H9 (cell line): ENCODE data around the gene FCHSD2. TPM values are rescaled to one million over a fixed set of nuclear protein-coding genes. Genes with fewer than 3 reads are reported as not detected.

ENCODE experiments used
- DNase-seq: peaks from one replicate; pipeline ENCODE4 v3.0.0-alpha.2; 2017
- H2AFZ ChIP-seq: one replicate; pipeline ENCODE4 v1.6.1; 2013; ENCODE audit warnings: mild to moderate bottlenecking, low read length, control low read depth, moderate library complexity
- H2AK5ac ChIP-seq: 2 replicates; pipeline ENCODE4 v1.6.1; 2013; ENCODE audit warnings: low read length, control low read depth, mixed read lengths; ENCODE audit not compliant: insufficient read length
- H2BK120ac ChIP-seq: one replicate; pipeline ENCODE4 v1.6.1; 2013; ENCODE audit warnings: low read depth, mild to moderate bottlenecking, low read length, control low read depth, inconsistent platforms; ENCODE audit not compliant: poor library complexity, severe bottlenecking
- H2BK12ac ChIP-seq: 2 replicates; pipeline ENCODE4 v1.6.1; 2013; ENCODE audit warnings: low read length, control low read depth, mixed read lengths, low read depth; ENCODE audit not compliant: insufficient read length
- H2BK15ac ChIP-seq: 2 replicates; pipeline ENCODE4 v1.6.1; 2013; ENCODE audit warnings: low read depth, low read length, control low read depth
- H2BK20ac ChIP-seq: one replicate; pipeline ENCODE4 v1.6.1; 2013; ENCODE audit warnings: low read depth, mild to moderate bottlenecking, low read length, control low read depth, inconsistent platforms; ENCODE audit not compliant: poor library complexity, severe bottlenecking
- H2BK5ac ChIP-seq: 2 replicates; pipeline ENCODE4 v1.6.1; 2013; ENCODE audit warnings: low read length, control low read depth, mixed read lengths; ENCODE audit not compliant: insufficient read length
- H3K14ac ChIP-seq: 2 replicates; pipeline ENCODE4 v1.6.1; 2013; ENCODE audit warnings: low read length, control low read depth; ENCODE audit not compliant: insufficient read depth
- H3K18ac ChIP-seq: 2 replicates; pipeline ENCODE4 v1.6.1; 2013; ENCODE audit warnings: low read depth, mild to moderate bottlenecking, mixed read lengths, low read length, control low read depth; ENCODE audit not compliant: insufficient read length
- H3K23ac ChIP-seq: 2 replicates; pipeline ENCODE4 v1.6.1; 2013; ENCODE audit warnings: low read length, control low read depth, mixed read lengths, low read depth; ENCODE audit not compliant: insufficient read length
- H3K23me2 ChIP-seq: 2 replicates; pipeline ENCODE4 v1.6.1; 2013; ENCODE audit warnings: low read depth, mild to moderate bottlenecking, mixed read lengths, low read length, control low read depth; ENCODE audit not compliant: insufficient read length, poor library complexity, severe bottlenecking
- H3K27ac ChIP-seq: 2 replicates; pipeline ENCODE4 v1.5.1; 2013; ENCODE audit warnings: low read length, control low read depth, mixed read lengths, low read depth; ENCODE audit not compliant: insufficient read length
- H3K27me3 ChIP-seq: 2 replicates; pipeline ENCODE4 v1.6.1; 2013; ENCODE audit warnings: low read length, control low read depth, inconsistent platforms; ENCODE audit not compliant: insufficient read depth
- H3K4ac ChIP-seq: 2 replicates; pipeline ENCODE4 v1.6.1; 2013; ENCODE audit warnings: low read depth, mild to moderate bottlenecking, control low read depth, inconsistent platforms, low read length, moderate library complexity
- H3K4me1 ChIP-seq: 2 replicates; pipeline ENCODE4 v1.6.1; 2013; ENCODE audit warnings: low read length, control low read depth, inconsistent platforms; ENCODE audit not compliant: insufficient read depth
- H3K4me2 ChIP-seq: 2 replicates; pipeline ENCODE4 v1.6.1; 2013; ENCODE audit warnings: low read length, control low read depth, mixed read lengths; ENCODE audit not compliant: insufficient read length, insufficient read depth
- H3K56ac ChIP-seq: 2 replicates; pipeline ENCODE4 v1.6.1; 2013; ENCODE audit warnings: low read depth, mild to moderate bottlenecking, mixed read lengths, low read length, control low read depth; ENCODE audit not compliant: insufficient read length
- H3K79me1 ChIP-seq: 2 replicates; pipeline ENCODE4 v1.6.1; 2013; ENCODE audit warnings: low read depth, mild to moderate bottlenecking, moderate library complexity, low read length, control low read depth, inconsistent platforms; ENCODE audit not compliant: insufficient read depth, poor library complexity, severe bottlenecking
- H3K79me2 ChIP-seq: 2 replicates; pipeline ENCODE4 v1.6.1; 2013; ENCODE audit warnings: low read length, control low read depth, inconsistent platforms; ENCODE audit not compliant: insufficient read depth
- H3K9ac ChIP-seq: 2 replicates; pipeline ENCODE4 v1.6.1; 2013; ENCODE audit warnings: low read length, control low read depth, mixed read lengths; ENCODE audit not compliant: insufficient read length; ENCODE audit errors: extremely low read depth
- H3K9me3 ChIP-seq: one replicate; pipeline ENCODE4 v1.6.1; 2013; ENCODE audit warnings: low read depth, low read length, inconsistent platforms; ENCODE audit not compliant: control insufficient read depth
- H3T11ph ChIP-seq: one replicate; pipeline ENCODE4 v1.6.1; 2013; ENCODE audit warnings: mild to moderate bottlenecking, low read length, control low read depth, inconsistent platforms
- H4K20me1 ChIP-seq: one replicate; pipeline ENCODE4 v1.6.1; 2013; ENCODE audit not compliant: control insufficient read depth, insufficient read length, insufficient read depth
- H4K5ac ChIP-seq: 2 replicates; pipeline ENCODE4 v1.6.1; 2013; ENCODE audit warnings: low read depth, mild to moderate bottlenecking, mixed read lengths, low read length, control low read depth; ENCODE audit not compliant: insufficient read length
- H4K8ac ChIP-seq: replicated peaks from 2 replicates; pipeline ENCODE4 v1.6.1; 2013; ENCODE audit warnings: low read length, control low read depth, mixed read lengths, low read depth; ENCODE audit not compliant: insufficient read length
- H4K91ac ChIP-seq: 2 replicates; pipeline ENCODE4 v1.6.1; 2013; ENCODE audit warnings: low read depth, mild to moderate bottlenecking, moderate library complexity, mixed read lengths, low read length, control low read depth; ENCODE audit not compliant: insufficient read length
- H3K27ac Mint-ChIP-seq, 3 experiments: 2 replicates in 2 of 3; 3 replicates in 1 of 3; pipeline ENCODE4 v1.8.0; 2020 to 2021; ENCODE audit warnings: mixed read lengths in 3 of 3, mild to moderate bottlenecking in 1 of 3, moderate library complexity in 1 of 3
- H3K27me3 Mint-ChIP-seq: 2 replicates; pipeline ENCODE4 v1.8.0; 2021; ENCODE audit warnings: low read depth, mild to moderate bottlenecking, moderate library complexity, mixed read lengths
- H3K36me3 Mint-ChIP-seq, 3 experiments: 2 replicates in 2 of 3; 3 replicates in 1 of 3; pipeline ENCODE4 v1.8.0; 2020 to 2021; ENCODE audit warnings: low read depth in 3 of 3, mixed read lengths in 3 of 3; ENCODE audit not compliant: insufficient read depth in 1 of 3
- H3K4me1 Mint-ChIP-seq, 2 experiments: 2 replicates each; pipeline ENCODE4 v1.8.0; 2020; ENCODE audit warnings: mixed read lengths in 2 of 2
- H3K4me3 Mint-ChIP-seq, 2 experiments: 2 replicates in 1 of 2; 3 replicates in 1 of 2; pipeline ENCODE4 v1.8.0; 2020 to 2021; ENCODE audit warnings: mild to moderate bottlenecking in 2 of 2, mixed read lengths in 2 of 2, moderate library complexity in 1 of 2
- H3K9me3 Mint-ChIP-seq, 2 experiments: 2 replicates in 1 of 2; 3 replicates in 1 of 2; pipeline ENCODE4 v1.8.0; 2020; ENCODE audit warnings: mild to moderate bottlenecking in 2 of 2, mixed read lengths in 2 of 2, moderate library complexity in 1 of 2
- CTCF ChIP-seq: fragments of 200-600 bp; sonication (generic); conservative IDR thresholded peaks from 3 replicates; pipeline ENCODE4 v1.8.0; 2021; ENCODE audit warnings: antibody characterized with exemption, mild to moderate bottlenecking
- WGBS: extraction: QIAGEN DNeasy Blood & Tissue Kit; methylation state at CpG from one replicate; pipeline ENCODE4 v1.1.7; 2013; ENCODE audit warnings: missing lambda C conversion rate, low lambda C conversion rate, mixed read lengths; ENCODE audit not compliant: insufficient read length; ENCODE audit errors: extremely low coverage; 5-methylcytosine and 5-hydroxymethylcytosine counted together
- total RNA-seq: library from RNA; stranded (reverse); gene quantifications from 2 replicates; pipeline ENCODE4 v1.2.1, GENCODE V29; 2021

The FCHSD2 gene
- total RNA-seq, 1 experiment from 2014 or later, result 17.8 TPM

- Histone ChIP-seq H2BK20ac (no peak overlapping the region), H3K4me2 (no peak overlapping the region), H2BK15ac (no peak overlapping the region), H4K5ac (no peak overlapping the region), H2AK5ac (no peak overlapping the region), H3K79me2 (no peaks in the 10 kb centered on the region), H3K56ac (no peak overlapping the region), H2BK120ac (no peak overlapping the region), H3T11ph (no peak overlapping the region), H4K91ac (no peak overlapping the region), H3K14ac (no peak overlapping the region), H3K27ac (no peak overlapping the region), H2BK5ac (no peak overlapping the region), H3K4ac (no peak overlapping the region), H2AFZ (no peak overlapping the region), H3K4me1 (no peaks in the 10 kb centered on the region), H3K23me2 (no peaks in the 10 kb centered on the region), H2BK12ac (no peak overlapping the region), H3K9me3 (no peaks in the 10 kb centered on the region), H4K8ac (no peak overlapping the region), H3K27me3 (no peaks in the 10 kb centered on the region), H4K20me1 (no peaks in the 10 kb centered on the region), H3K79me1 (no peaks in the 10 kb centered on the region), H3K18ac (no peak overlapping the region), H3K9ac (no peak overlapping the region), H3K23ac (no peak overlapping the region)
- H3K4me3 Mint-ChIP-seq, result no peak overlapping the region
- DNase-seq, result no peak
- no peak overlapping the region for H3K27ac Mint-ChIP-seq
- TF ChIP-seq CTCF, result no peak
- no peaks in the 10 kb centered on the region for H3K36me3 Mint-ChIP-seq
- H3K4me1 Mint-ChIP-seq, result peaks cover 2 to 8% of the 10 kb centered on the region in 2 experiments; a peak in 2 of 4 replicates
- no CpG with 5 or more reads among the region's 4 CpGs for whole genome bisulfite sequencing
- no peaks in the 10 kb centered on the region for H3K9me3 Mint-ChIP-seq
- peaks cover 6% of the 10 kb centered on the region for H3K27me3 Mint-ChIP-seq
Observed at GRCh38 chr11:73178681-73179080, 36.6 kb upstream of the FCHSD2 start.
